H1 (cell line): ENCODE data around the gene DPP10. TPM values are rescaled to one million over a fixed set of nuclear protein-coding genes. Genes with fewer than 3 reads are reported as not detected.

Experiments used
- CTCF ChIA-PET: fragments of 300-600 bp; sonication (Branson Sonifier 250); formaldehyde crosslinking; loops from one replicate; lab custom pipeline; 2021; ENCODE audit not compliant: partially characterized antibody; lab: Charles Lee
- POLR2A ChIA-PET: fragments of 300-600 bp; sonication (Branson Sonifier 250); formaldehyde crosslinking; loops from one replicate; lab custom pipeline; 2021; ENCODE audit warnings: inconsistent platforms; ENCODE audit not compliant: partially characterized antibody; lab: Charles Lee
- DNase-seq, 2 experiments: peaks; one replicate each; pipeline versions ENCODE4 v3.0.0 to v3.0.0-alpha.2; 2010 to 2022; ENCODE audit warnings: low spot score in 2 of 2, low read depth in 1 of 2, mixed read lengths in 1 of 2
- FAIRE-seq: peaks from 2 replicates; lab custom pipeline; 2011; peaks lifted over from hg19 to GRCh38; lab: Jason Lieb, UNC
- H2AFZ ChIP-seq: 2 replicates; pipeline ENCODE4 v1.8.1; 2012; ENCODE audit warnings: low read length, inconsistent platforms
- H2AK5ac ChIP-seq: 2 replicates; pipeline ENCODE4 v1.6.1; 2013; ENCODE audit warnings: low read depth, low read length
- H2BK120ac ChIP-seq: replicated peaks from 2 replicates; pipeline ENCODE3; 2013; ENCODE audit warnings: low read depth, low read length, inconsistent platforms
- H2BK12ac ChIP-seq: 2 replicates; pipeline ENCODE4 v1.6.1; 2013; ENCODE audit warnings: low read depth, low read length
- H2BK15ac ChIP-seq: 2 replicates; pipeline ENCODE4 v1.6.1; 2013; ENCODE audit warnings: low read length
- H2BK20ac ChIP-seq: 2 replicates; pipeline ENCODE4 v1.6.1; 2013; ENCODE audit warnings: low read length
- H2BK5ac ChIP-seq: 2 replicates; pipeline ENCODE4 v1.6.1; 2013; ENCODE audit warnings: low read depth, low read length
- H3K14ac ChIP-seq: 2 replicates; pipeline ENCODE4 v1.6.1; 2013; ENCODE audit warnings: inconsistent platforms; ENCODE audit not compliant: insufficient read length
- H3K18ac ChIP-seq: 2 replicates; pipeline ENCODE4 v1.6.1; 2013; ENCODE audit warnings: low read length; ENCODE audit errors: extremely low read depth
- H3K23ac ChIP-seq: 2 replicates; pipeline ENCODE4 v1.6.1; 2013; ENCODE audit warnings: inconsistent platforms; ENCODE audit not compliant: insufficient read length
- H3K23me2 ChIP-seq: 2 replicates; pipeline ENCODE4 v1.6.1; 2013; ENCODE audit warnings: low read depth, low read length
- H3K27ac ChIP-seq: 2 replicates; pipeline ENCODE4 v1.6.1; 2011; ENCODE audit warnings: low read depth, low read length, inconsistent platforms
- H3K27me3 ChIP-seq, 4 experiments: replicated peaks in 1 of 4; 1 replicate in 1 of 4; 2 replicates in 3 of 4; pipeline versions ENCODE4 v1.6.1 to v1.8.1; 2011 to 2013; ENCODE audit warnings: low read length in 3 of 4, mild to moderate bottlenecking in 3 of 4, inconsistent platforms in 2 of 4, mixed read lengths in 2 of 4, moderate library complexity in 1 of 4; ENCODE audit not compliant: control insufficient read depth in 3 of 4, insufficient read depth in 3 of 4; ENCODE audit errors: extremely low read depth in 1 of 4
- H3K36me3 ChIP-seq, 4 experiments: 2 replicates each; pipeline versions ENCODE4 v1.6.1 to v1.8.1; 2011 to 2013; ENCODE audit warnings: mild to moderate bottlenecking in 4 of 4, low read length in 3 of 4, moderate library complexity in 2 of 4, control low read depth in 1 of 4, inconsistent platforms in 1 of 4; ENCODE audit not compliant: insufficient read depth in 4 of 4, control insufficient read depth in 2 of 4
- H3K4ac ChIP-seq: replicated peaks from 2 replicates; pipeline ENCODE3; 2013; ENCODE audit warnings: low read length, low read depth, mixed read lengths, inconsistent platforms; ENCODE audit not compliant: insufficient read length
- H3K4me1 ChIP-seq, 4 experiments: replicated peaks in 1 of 4; 1 replicate in 1 of 4; 2 replicates in 3 of 4; pipeline versions ENCODE4 v1.6.1 to v1.8.1; 2011 to 2013; ENCODE audit warnings: low read length in 3 of 4, inconsistent platforms in 2 of 4, mixed read lengths in 1 of 4; ENCODE audit not compliant: insufficient read depth in 4 of 4, control insufficient read depth in 3 of 4
- H3K4me2 ChIP-seq, 2 experiments: 2 replicates each; pipeline versions ENCODE4 v1.6.1 to v1.8.1; 2011 to 2013; ENCODE audit warnings: low read depth in 2 of 2, low read length in 2 of 2, control low read depth in 1 of 2, inconsistent platforms in 1 of 2, mild to moderate bottlenecking in 1 of 2; ENCODE audit not compliant: insufficient read depth in 1 of 2
- H3K4me3 ChIP-seq, 4 experiments: fragments of 200-600, 300-600 bp in 1 of 4; sonication (generic), shearing (Covaris generic), sonication (Bioruptor Twin) in 1 of 4; 2 replicates each; pipeline versions ENCODE4 v1.5.1 to v1.8.1; 2011 to 2016; ENCODE audit warnings: low read length in 4 of 4, low read depth in 3 of 4, control low read depth in 2 of 4, inconsistent platforms in 2 of 4, mild to moderate bottlenecking in 2 of 4, mixed read lengths in 1 of 4, moderate library complexity in 1 of 4; ENCODE audit not compliant: insufficient read depth in 2 of 4; ENCODE audit errors: extremely low read depth in 1 of 4
- H3K56ac ChIP-seq: replicated peaks from 2 replicates; pipeline ENCODE3; 2013; ENCODE audit warnings: low read depth, mild to moderate bottlenecking, mixed read lengths, low read length, inconsistent platforms; ENCODE audit not compliant: insufficient read length
- H3K79me1 ChIP-seq: 2 replicates; pipeline ENCODE4 v1.6.1; 2013; ENCODE audit warnings: low read depth, low read length, control low read depth
- H3K79me2 ChIP-seq, 2 experiments: 2 replicates each; pipeline versions ENCODE4 v1.6.1 to v1.8.1; 2012 to 2013; ENCODE audit warnings: low read length in 2 of 2, mild to moderate bottlenecking in 2 of 2, inconsistent platforms in 1 of 2; ENCODE audit not compliant: insufficient read depth in 2 of 2, control insufficient read depth in 1 of 2
- H3K9ac ChIP-seq, 4 experiments: replicated peaks in 1 of 4; 1 replicate in 1 of 4; 2 replicates in 3 of 4; pipeline versions ENCODE4 v1.6.1 to v1.8.1; 2011 to 2013; ENCODE audit warnings: low read depth in 3 of 4, low read length in 3 of 4, control low read depth in 2 of 4, mild to moderate bottlenecking in 2 of 4, moderate library complexity in 2 of 4, inconsistent platforms in 1 of 4; ENCODE audit errors: extremely low read depth in 1 of 4
- H3K9me3 ChIP-seq, 2 experiments: 2 replicates each; pipeline versions ENCODE4 v1.6.1 to v1.8.1; 2012 to 2013; ENCODE audit warnings: mild to moderate bottlenecking in 2 of 2, moderate library complexity in 2 of 2, control low read depth in 1 of 2, inconsistent platforms in 1 of 2, low read depth in 1 of 2, low read length in 1 of 2, mixed read lengths in 1 of 2; ENCODE audit not compliant: insufficient read depth in 2 of 2
- H4K20me1 ChIP-seq, 2 experiments: replicated peaks in 1 of 2; 2 replicates each; pipeline versions ENCODE3 to v1.8.1; 2011 to 2013; ENCODE audit warnings: inconsistent platforms in 2 of 2, low read length in 2 of 2, mild to moderate bottlenecking in 1 of 2; ENCODE audit not compliant: insufficient read depth in 2 of 2, control insufficient read depth in 1 of 2
- H4K5ac ChIP-seq: 2 replicates; pipeline ENCODE4 v1.6.1; 2013; ENCODE audit warnings: low read length, low read depth, mixed read lengths, inconsistent platforms; ENCODE audit not compliant: insufficient read length
- H4K8ac ChIP-seq: 2 replicates; pipeline ENCODE4 v1.8.0; 2013; ENCODE audit warnings: mild to moderate bottlenecking, moderate library complexity, low read length, inconsistent platforms; ENCODE audit not compliant: insufficient read depth; ENCODE audit errors: extremely low read depth
- H4K91ac ChIP-seq: replicated peaks from 2 replicates; pipeline ENCODE3; 2013; ENCODE audit warnings: low read length, mixed read lengths, inconsistent platforms; ENCODE audit not compliant: insufficient read length
- CEBPB ChIP-seq: IDR thresholded peaks from 2 replicates; pipeline ENCODE4 v1.6.1; 2012; ENCODE audit warnings: low read depth, low read length
- RNF2 ChIP-seq: fragments of 200-900, 300-1000 bp; sonication (generic); IDR thresholded peaks from 2 replicates; pipeline ENCODE4 v1.7.1; 2016; ENCODE audit warnings: borderline replicate concordance, low read depth, mild to moderate bottlenecking, antibody characterized with exemption, low read length; ENCODE audit not compliant: poor library complexity, severe bottlenecking; ENCODE audit errors: missing control alignments
- ZNF274 ChIP-seq: IDR thresholded peaks from 2 replicates; pipeline ENCODE4 v1.7.0; 2012; ENCODE audit warnings: low read length, borderline replicate concordance; ENCODE audit errors: extremely low read depth
- WGBS, 2 experiments: shearing (Covaris generic) in 1 of 2; methylation state at CpG; one replicate each; pipeline versions ENCODE4 v1.1.6 to v1.1.7; 2013 to 2015; ENCODE audit warnings: low lambda C conversion rate in 2 of 2, mixed read lengths in 2 of 2, inconsistent platforms in 1 of 2, low coverage in 1 of 2, missing lambda C conversion rate in 1 of 2; ENCODE audit not compliant: insufficient replicate concordance in 2 of 2, insufficient coverage in 1 of 2, insufficient read length in 1 of 2; ENCODE audit errors: extremely low coverage in 1 of 2, missing lambda C conversion rate in 1 of 2; 5-methylcytosine and 5-hydroxymethylcytosine counted together
- polyA plus RNA-seq, 7 experiments: library from polyadenylated mRNA; depleted of rRNA in 3 of 7; stranded (reverse) in 5 of 7; unstranded in 2 of 7; fragments of >200 nt in 5 of 7; fragments of 200-250 nt in 2 of 7; gene quantifications; 1 replicate in 5 of 7; 2 replicates in 1 of 7; 4 replicates in 1 of 7; pipeline versions ENCODE4 v1.2.1 to v1.2.3, GENCODE V29; 2011 to 2013; ENCODE audit warnings: missing spikeins in 2 of 7, mixed read lengths in 2 of 7
- total RNA-seq: library from RNA; stranded (reverse); fragmentation: NEBNext Ultra II Directional; extraction: Animal tissue kit (Norgen Biotek cat#: 25700); gene quantifications from 2 replicates; pipeline ENCODE4 v1.2.1, GENCODE V29; 2021

Gene DPP10
- total and polyA plus RNA-seq, 2 of the 8 experiments (the other 6 are each of a cell fraction or from before 2014, with no cell fraction given): 3.3 to 7.2 TPM

- H3K4me2 ChIP-seq: no peak overlapping the region
- no peak overlapping the region for H3K4me3 ChIP-seq
- no peak overlapping the region for H3K23ac ChIP-seq
- no peak overlapping the region for H2BK20ac ChIP-seq
- no peak overlapping the region for H3K9ac ChIP-seq
- no peaks in the 10 kb centered on the region for H3K27me3 ChIP-seq
- no peak overlapping the region for H2BK12ac ChIP-seq
- TF ChIP-seq CEBPB (no peak), ZNF274 (no peak), RNF2 (no peak)
- no peaks in the 10 kb centered on the region; a peak in 1 of 4 replicates for H3K9me3 ChIP-seq
- no peak overlapping the region for H2AK5ac ChIP-seq
- H2BK120ac ChIP-seq: no peak overlapping the region
- no peaks in the 10 kb centered on the region for H3K36me3 ChIP-seq
- H4K8ac ChIP-seq: no peak overlapping the region
- H2BK15ac ChIP-seq: no peak overlapping the region
- CTCF ChIA-PET: interaction anchor here (0.6 to 1.0 kb wide), 2 partner anchors 14 to 27 kb away, joined by 3 to 4 read pairs; no protein-coding TSS in a partner anchor
- H3K4me1 ChIP-seq: 0 out of 7 replicates have a peak, but pooled peaks cover 0 to 2% (median 0%) of the 10 kb centered on the region in 4 experiments
- no peak overlapping the region for H3K14ac ChIP-seq
- no peak overlapping the region for H3K18ac ChIP-seq
- no peak overlapping the region for H3K4ac ChIP-seq
- H3K27ac ChIP-seq: no peak overlapping the region
- POLR2A ChIA-PET: interaction anchor here (0.6 kb wide), 1 partner anchor 170 kb away, joined by 4 read pairs; no protein-coding TSS in a partner anchor
- DNase-seq (no peak), FAIRE-seq (no peak)
- H3K56ac ChIP-seq: no peak overlapping the region
- H2BK5ac ChIP-seq: no peak overlapping the region
- no peaks in the 10 kb centered on the region for H3K79me1 ChIP-seq
- H4K91ac ChIP-seq: no peak overlapping the region
- no peaks in the 10 kb centered on the region for H4K20me1 ChIP-seq
- H2AFZ ChIP-seq: no peak overlapping the region
- WGBS, 2 experiments: 49% methylated on average over 2 of the region's 2 CpGs; no CpG with 5 or more reads in 1 of the 2 experiments
- no peaks in the 10 kb centered on the region for H3K79me2 ChIP-seq
- H3K23me2 ChIP-seq: no peaks in the 10 kb centered on the region; the same call in 1 of the 2 replicates
- H4K5ac ChIP-seq: no peak overlapping the region
Observed at GRCh38 chr2:114450639-114451038, 8.2 kb downstream of the DPP10 start.
